A673 (cell line): ENCODE data around the gene FRY. TPM values are rescaled to one million over a fixed set of nuclear protein-coding genes. Genes with fewer than 3 reads are reported as not detected.

Experiments
- BruUV-seq: library from RNA; stranded (reverse); fragments of 400-500 nt; replicated peaks from 2 replicates; lab custom pipeline; 2021; lab: Mats Ljungman, UMichigan
- CTCF ChIA-PET: fragments of 300-600 bp; sonication (Branson Sonifier 250); formaldehyde crosslinking; loops from one replicate; lab custom pipeline; 2022; ENCODE audit warnings: antibody characterized with exemption; lab: Charles Lee
- POLR2A ChIA-PET: fragments of 300-600 bp; sonication (Branson Sonifier 250); formaldehyde crosslinking; loops from one replicate; lab custom pipeline; 2022; ENCODE audit warnings: antibody characterized with exemption; ENCODE audit not compliant: low non-redundant PET; lab: Charles Lee
- DNase-seq: peaks from one replicate; pipeline ENCODE4 v3.0.0-alpha.2; 2015; ENCODE audit warnings: low spot score
- H3K27ac ChIP-seq: fragments of 200-600 bp; sonication (generic); 2 replicates; pipeline ENCODE4 v1.5.1; 2016; ENCODE audit warnings: mixed run types, low read depth, mild to moderate bottlenecking, mixed read lengths, antibody characterized with exemption, low read length; ENCODE audit not compliant: poor library complexity, severe bottlenecking
- H3K27me3 ChIP-seq: fragments of 200-600 bp; sonication (generic); replicated peaks from 2 replicates; pipeline ENCODE4 v1.6.1; 2017; ENCODE audit warnings: mixed run types, low read depth, mild to moderate bottlenecking, mixed read lengths, antibody characterized with exemption, low read length; ENCODE audit not compliant: insufficient read depth, poor library complexity
- H3K36me3 ChIP-seq: fragments of 200-600 bp; sonication (generic); 2 replicates; pipeline ENCODE4 v1.6.1; 2016; ENCODE audit warnings: mixed run types, mild to moderate bottlenecking, mixed read lengths, antibody characterized with exemption, low read length; ENCODE audit not compliant: insufficient read depth, poor library complexity, severe bottlenecking
- H3K4me1 ChIP-seq: fragments of 200-600 bp; sonication (generic); 2 replicates; pipeline ENCODE4 v1.6.1; 2017; ENCODE audit warnings: mixed run types, mild to moderate bottlenecking, mixed read lengths, antibody characterized with exemption, low read length; ENCODE audit not compliant: insufficient read depth, poor library complexity, severe bottlenecking
- H3K4me3 ChIP-seq: fragments of 200-600 bp; sonication (generic); 2 replicates; pipeline ENCODE4 v1.5.1; 2016; ENCODE audit warnings: low read depth, mixed run types, mild to moderate bottlenecking, mixed read lengths, low read length; ENCODE audit not compliant: poor library complexity, severe bottlenecking
- H3K9me3 ChIP-seq: fragments of 200-600 bp; sonication (generic); 2 replicates; pipeline ENCODE4 v1.6.1; 2016; ENCODE audit warnings: mixed run types, low read depth, mild to moderate bottlenecking, mixed read lengths, antibody characterized with exemption, low read length; ENCODE audit not compliant: poor library complexity, severe bottlenecking
- CTCF ChIP-seq: fragments of 300-800, 200-600 bp; sonication (generic); conservative IDR thresholded peaks from 2 replicates; pipeline ENCODE4 v1.5.1; 2017; ENCODE audit warnings: low read depth, mild to moderate bottlenecking, antibody characterized with exemption, low read length, moderate library complexity, mixed read lengths
- EZH2 ChIP-seq: fragments of 200-600 bp; sonication (generic); IDR thresholded peaks from 2 replicates; pipeline ENCODE4 v1.6.1; 2017; ENCODE audit warnings: borderline replicate concordance, low read depth, mild to moderate bottlenecking, mixed read lengths, antibody characterized with exemption, low read length; ENCODE audit not compliant: poor library complexity, severe bottlenecking
- intact Hi-C: fragments of 100-400 bp; cut with micrococcal nuclease; formaldehyde crosslinking; loops from one replicate; pipeline ENCODE4 v1.10.0; 2022; ENCODE audit not compliant: unreplicated experiment
- total RNA-seq: library from RNA; stranded (reverse); gene quantifications from 2 replicates; pipeline ENCODE4 v1.2.3, GENCODE V29; 2021

FRY gene
- total RNA-seq, 1 experiment from 2014 or later: 0.58 TPM

DNA sequence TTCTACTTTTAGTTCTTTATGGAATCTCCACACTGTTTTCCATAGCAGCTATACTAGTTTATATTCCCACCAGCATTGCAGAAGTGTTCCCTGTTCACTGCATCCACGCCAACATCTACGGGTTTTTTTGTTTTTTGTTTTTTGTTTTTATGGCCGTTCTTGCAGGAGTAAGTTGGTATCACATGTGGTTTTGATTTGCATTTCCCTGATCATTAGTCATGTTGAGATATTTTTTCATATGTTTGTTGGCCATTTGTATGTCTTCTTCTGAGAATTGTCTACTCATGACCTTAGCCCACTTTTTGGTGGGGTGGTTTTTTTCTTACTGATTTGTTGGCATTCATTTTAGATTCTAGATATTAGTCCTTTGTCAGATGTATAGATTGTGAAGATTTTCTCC, 89.7 kb downstream of the FRY start:
- no peaks in the 10 kb centered on the region for H3K36me3 ChIP-seq
- no peaks in the 10 kb centered on the region for H3K27me3 ChIP-seq
- H3K4me1 ChIP-seq: no peaks in the 10 kb centered on the region
- no peak overlapping the region for H3K4me3 ChIP-seq
- no peak for DNase-seq
- POLR2A ChIA-PET: no interaction called here
- no TSS peak for BruUV-seq
- H3K9me3 ChIP-seq: no peaks in the 10 kb centered on the region
- intact Hi-C loops: no loop called here
- TF ChIP-seq EZH2 (no peak), CTCF (no peak)
- CTCF ChIA-PET: no interaction called here
- H3K27ac ChIP-seq: no peak overlapping the region

- Histone ChIP-seq H3K36me3 (no peaks in the 10 kb centered on the region), H3K4me1 (no peaks in the 10 kb centered on the region), H3K4me3 (no peak overlapping the region), H3K27ac (no peak overlapping the region), H3K9me3 (no peaks in the 10 kb centered on the region), H3K27me3 (no peaks in the 10 kb centered on the region)
- intact Hi-C loops: no loop called here
- no TSS peak for BruUV-seq
- TF ChIP-seq EZH2 (no peak), CTCF (no peak)
- no peak for DNase-seq
- POLR2A ChIA-PET: no interaction called here
- CTCF ChIA-PET: no interaction called here
These were observed 93.2 kb downstream of the FRY start for GRCh38 chr13:32124743-32125142.

- TF ChIP-seq CTCF (no peak), EZH2 (no peak)
- no peak overlapping the region for H3K27ac ChIP-seq
- ChIA-PET CTCF (no interaction called here), POLR2A (no interaction called here)
- no TSS peak for BruUV-seq
- H3K4me1 ChIP-seq: no peaks in the 10 kb centered on the region
- intact Hi-C loops: no loop called here
- no peak overlapping the region for H3K4me3 ChIP-seq
- no peaks in the 10 kb centered on the region for H3K36me3 ChIP-seq
- no peaks in the 10 kb centered on the region for H3K9me3 ChIP-seq
- no peaks in the 10 kb centered on the region for H3K27me3 ChIP-seq
- DNase-seq: no peak
These were observed 93.7 kb downstream of the FRY start for GRCh38 chr13:32125221-32125689.
